ENCODE measurements around the gene RIMKLB. TPM values are rescaled to one million over a fixed set of nuclear protein-coding genes. Genes with fewer than 3 reads are reported as not detected.
"Not testable (repeated sequence)": the region's sequence is repeated elsewhere in the genome, so short reads cannot be mapped to it uniquely, and the experiment has no call there.

The RIMKLB gene
- total RNA-seq, 4 donors from 2014 or later: 2.0 to 20.8 (median 7.2) TPM

DNA sequence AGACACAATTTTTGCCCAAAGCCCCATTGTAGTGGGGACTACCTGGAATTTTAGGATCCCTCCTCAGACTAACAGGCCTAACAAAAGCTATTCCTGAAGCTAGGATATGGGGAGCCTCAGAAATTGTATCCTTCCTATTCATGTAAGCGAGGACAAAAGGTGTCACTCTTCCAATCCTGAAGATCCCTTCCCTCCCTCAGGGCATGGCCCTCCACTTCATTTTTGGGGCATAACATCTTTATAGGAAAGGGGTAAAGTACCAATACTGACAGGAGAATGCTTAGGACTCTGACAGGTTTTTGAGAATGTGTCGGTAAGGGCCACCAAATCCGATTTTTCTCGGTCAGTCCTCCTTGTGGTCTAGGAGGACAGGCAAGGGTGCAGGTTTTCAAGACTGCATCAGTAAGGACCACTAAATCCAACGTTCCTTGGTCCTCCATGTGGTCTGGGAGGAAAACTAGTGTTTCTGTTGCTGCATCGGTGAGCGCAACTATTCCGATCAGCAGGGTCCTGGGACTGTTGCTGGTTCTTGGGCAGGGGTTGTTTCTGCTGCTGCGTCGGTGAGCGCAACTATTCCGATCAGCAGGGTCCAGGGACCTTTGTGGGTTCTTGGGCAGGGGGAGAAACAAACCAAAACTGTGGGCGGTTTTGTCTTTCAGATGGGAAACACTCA lies 91.7 kb downstream of the RIMKLB start:
- H3K27me3 ChIP-seq; intact Hi-C loops (cut with DNase I; ENCODE audit: low total_unique reads); H3K4me1 ChIP-seq; H3K36me3 ChIP-seq; DNase-seq; in situ Hi-C loops (cut with MboI; ENCODE audit: low pct_ligation_motif_present in 1 of 4, low pct_unique_long_range_greater_than_20kb in 1 of 4, low sequenced_read_pairs in 3 of 4); H3K27ac ChIP-seq; H3K9me3 ChIP-seq; H3K4me3 ChIP-seq: not testable (repeated sequence)
- 63 to 81% methylated on average over 2 to 13 of the region's 13 CpGs for WGBS, 2 donors (ENCODE audit: low coverage in 1 of 2)

GRCh38 chr12:8793226-8793625 lies 95.4 kb downstream of the RIMKLB start:
- H3K4me3 ChIP-seq; H3K4me1 ChIP-seq; intact Hi-C loops (cut with DNase I; ENCODE audit: low total_unique reads); H3K36me3 ChIP-seq; H3K9me3 ChIP-seq; in situ Hi-C loops (cut with MboI; ENCODE audit: low pct_ligation_motif_present in 1 of 4, low pct_unique_long_range_greater_than_20kb in 1 of 4, low sequenced_read_pairs in 3 of 4); DNase-seq; H3K27ac ChIP-seq; H3K27me3 ChIP-seq: not testable (repeated sequence)
- WGBS, 2 donors (ENCODE audit: low coverage in 1 of 2): 89% methylated on average over 4 of the region's 4 CpGs; no CpG with 5 or more reads in 1 of the 2 donors

DNA sequence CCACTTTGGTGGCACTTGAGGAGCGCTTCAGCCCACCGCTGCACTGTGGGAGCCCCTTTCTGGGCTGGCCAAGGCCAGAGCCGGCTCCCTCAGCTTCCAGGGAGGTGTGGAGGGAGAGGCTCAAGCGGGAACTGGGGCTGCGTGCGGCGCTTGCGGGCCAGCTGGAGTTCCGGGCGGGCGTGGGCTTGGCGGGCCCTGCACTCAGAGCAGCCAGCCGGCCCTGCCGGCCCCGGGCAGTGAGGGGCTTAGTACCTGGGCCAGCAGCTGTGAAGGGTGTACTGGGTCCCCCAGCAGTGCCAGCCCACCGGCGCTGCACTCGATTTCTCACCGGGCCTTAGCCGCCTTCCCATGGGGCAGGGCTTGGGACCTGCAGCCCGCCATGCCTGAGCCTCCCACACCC lies 96.8 kb downstream of the RIMKLB start:
- 96% methylated on average over 20 of the region's 21 CpGs; no CpG with 5 or more reads in 1 of the 2 donors for WGBS, 2 donors (ENCODE audit: low coverage in 1 of 2)
- intact Hi-C loops (cut with DNase I; ENCODE audit: low total_unique reads); H3K4me1 ChIP-seq; H3K36me3 ChIP-seq; in situ Hi-C loops (cut with MboI; ENCODE audit: low pct_ligation_motif_present in 1 of 4, low pct_unique_long_range_greater_than_20kb in 1 of 4, low sequenced_read_pairs in 3 of 4); H3K9me3 ChIP-seq; H3K27me3 ChIP-seq; DNase-seq; H3K27ac ChIP-seq; H3K4me3 ChIP-seq: not testable (repeated sequence)

- WGBS, 2 donors (ENCODE audit: low coverage in 1 of 2): 67 to 70% methylated on average over 2 to 5 of the region's 5 CpGs
- no peaks in the 10 kb centered on the region for H3K36me3 ChIP-seq
- H3K4me1 ChIP-seq: no peaks in the 10 kb centered on the region
- TF ChIP-seq EP300 (IDR thresholded peaks at IDR 0.05; ENCODE audit: low read depth) (no peak), POLR2A (IDR thresholded peaks at IDR 0.05) (no peak), POLR2AphosphoS5 (IDR thresholded peaks at IDR 0.05) (no peak)
- TF ChIP-seq, protein P1, sequence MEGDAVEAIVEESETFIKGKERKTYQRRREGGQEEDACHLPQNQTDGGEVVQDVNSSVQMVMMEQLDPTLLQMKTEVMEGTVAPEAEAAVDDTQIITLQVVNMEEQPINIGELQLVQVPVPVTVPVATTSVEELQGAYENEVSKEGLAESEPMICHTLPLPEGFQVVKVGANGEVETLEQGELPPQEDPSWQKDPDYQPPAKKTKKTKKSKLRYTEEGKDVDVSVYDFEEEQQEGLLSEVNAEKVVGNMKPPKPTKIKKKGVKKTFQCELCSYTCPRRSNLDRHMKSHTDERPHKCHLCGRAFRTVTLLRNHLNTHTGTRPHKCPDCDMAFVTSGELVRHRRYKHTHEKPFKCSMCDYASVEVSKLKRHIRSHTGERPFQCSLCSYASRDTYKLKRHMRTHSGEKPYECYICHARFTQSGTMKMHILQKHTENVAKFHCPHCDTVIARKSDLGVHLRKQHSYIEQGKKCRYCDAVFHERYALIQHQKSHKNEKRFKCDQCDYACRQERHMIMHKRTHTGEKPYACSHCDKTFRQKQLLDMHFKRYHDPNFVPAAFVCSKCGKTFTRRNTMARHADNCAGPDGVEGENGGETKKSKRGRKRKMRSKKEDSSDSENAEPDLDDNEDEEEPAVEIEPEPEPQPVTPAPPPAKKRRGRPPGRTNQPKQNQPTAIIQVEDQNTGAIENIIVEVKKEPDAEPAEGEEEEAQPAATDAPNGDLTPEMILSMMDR (IDR thresholded peaks at IDR 0.05): no peak
- intact Hi-C loops (cut with DNase I; ENCODE audit: low total_unique reads) (no loop called here), in situ Hi-C loops (cut with MboI; ENCODE audit: low pct_ligation_motif_present in 1 of 4, low pct_unique_long_range_greater_than_20kb in 1 of 4, low sequenced_read_pairs in 3 of 4) (no loop called here)
- no peak overlapping the region for H3K27ac ChIP-seq
- no peaks in the 10 kb centered on the region for H3K9me3 ChIP-seq
- no peaks in the 10 kb centered on the region for H3K27me3 ChIP-seq
- no peak overlapping the region for H3K4me3 ChIP-seq
- DNase-seq: no peak
Observed at GRCh38 chr12:8796831-8797626, 99.2 kb downstream of the RIMKLB start.

DNA sequence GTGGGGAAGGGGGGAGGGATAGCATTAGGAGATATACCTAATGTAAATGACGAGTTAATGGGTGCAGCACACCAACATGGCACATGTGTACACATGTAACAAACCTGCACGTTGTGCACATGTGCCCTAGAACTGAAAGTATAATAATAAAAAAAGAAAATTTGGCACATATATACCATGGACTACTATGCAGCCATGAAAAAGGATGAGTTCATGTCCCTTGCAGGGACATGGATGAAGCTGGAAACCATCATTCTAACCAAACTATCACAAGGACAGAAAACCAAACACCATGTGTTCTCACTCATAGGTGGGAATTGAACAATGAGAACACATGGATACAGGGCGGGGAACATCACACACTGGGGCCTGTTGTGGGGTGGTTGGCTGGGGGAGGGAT lies 103.4 kb downstream of the RIMKLB start:
- in situ Hi-C loops (cut with MboI; ENCODE audit: low pct_ligation_motif_present in 1 of 4, low pct_unique_long_range_greater_than_20kb in 1 of 4, low sequenced_read_pairs in 3 of 4); H3K27ac ChIP-seq; intact Hi-C loops (cut with DNase I; ENCODE audit: low total_unique reads); H3K4me3 ChIP-seq; H3K9me3 ChIP-seq; DNase-seq; H3K27me3 ChIP-seq; H3K4me1 ChIP-seq; H3K36me3 ChIP-seq: not testable (repeated sequence)
- WGBS, 2 donors (ENCODE audit: low coverage in 1 of 2): 69 to 87% methylated on average over 2 to 3 of the region's 3 CpGs

- WGBS, 2 donors (ENCODE audit: low coverage in 1 of 2): 52 to 90% methylated on average over 2 to 3 of the region's 3 CpGs
- H3K36me3 ChIP-seq; H3K27me3 ChIP-seq; intact Hi-C loops (cut with DNase I; ENCODE audit: low total_unique reads); H3K4me1 ChIP-seq; DNase-seq; H3K9me3 ChIP-seq; H3K4me3 ChIP-seq; in situ Hi-C loops (cut with MboI; ENCODE audit: low pct_ligation_motif_present in 1 of 4, low pct_unique_long_range_greater_than_20kb in 1 of 4, low sequenced_read_pairs in 3 of 4); H3K27ac ChIP-seq: not testable (repeated sequence)
Observed at GRCh38 chr12:8804833-8805232, 107.0 kb downstream of the RIMKLB start.

DNA sequence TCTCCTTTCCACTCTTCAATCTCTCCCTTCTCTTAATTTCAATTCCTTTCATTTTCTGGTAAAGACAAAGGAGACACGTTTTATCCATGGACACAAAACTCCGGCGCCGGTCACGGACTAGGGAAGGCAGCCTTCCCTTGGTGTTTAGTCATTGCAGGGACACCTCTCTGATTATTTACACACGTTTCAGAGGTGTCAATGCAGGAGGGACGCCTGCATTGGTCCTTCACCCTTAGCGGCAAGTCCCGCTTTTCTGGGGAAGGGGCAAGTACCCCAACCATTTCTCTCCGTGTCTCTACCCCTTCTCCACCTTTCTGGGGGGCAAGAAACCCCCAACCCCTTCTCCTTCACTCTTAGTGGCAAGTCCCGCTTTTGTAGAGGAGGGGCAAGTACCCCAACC lies 107.7 kb downstream of the RIMKLB start:
- H3K4me3 ChIP-seq; intact Hi-C loops (cut with DNase I; ENCODE audit: low total_unique reads); H3K27me3 ChIP-seq; H3K9me3 ChIP-seq; H3K4me1 ChIP-seq; DNase-seq; H3K36me3 ChIP-seq; H3K27ac ChIP-seq; in situ Hi-C loops (cut with MboI; ENCODE audit: low pct_ligation_motif_present in 1 of 4, low pct_unique_long_range_greater_than_20kb in 1 of 4, low sequenced_read_pairs in 3 of 4): not testable (repeated sequence)
- WGBS, 2 donors (ENCODE audit: low coverage in 1 of 2): 82 to 85% methylated on average over 9 to 11 of the region's 11 CpGs

- in situ Hi-C loops (cut with MboI; ENCODE audit: low pct_ligation_motif_present in 1 of 4, low pct_unique_long_range_greater_than_20kb in 1 of 4, low sequenced_read_pairs in 3 of 4): not testable (repeated sequence)
Observed at GRCh38 chr12:8807084-8807483, 109.3 kb downstream of the RIMKLB start.

DNA sequence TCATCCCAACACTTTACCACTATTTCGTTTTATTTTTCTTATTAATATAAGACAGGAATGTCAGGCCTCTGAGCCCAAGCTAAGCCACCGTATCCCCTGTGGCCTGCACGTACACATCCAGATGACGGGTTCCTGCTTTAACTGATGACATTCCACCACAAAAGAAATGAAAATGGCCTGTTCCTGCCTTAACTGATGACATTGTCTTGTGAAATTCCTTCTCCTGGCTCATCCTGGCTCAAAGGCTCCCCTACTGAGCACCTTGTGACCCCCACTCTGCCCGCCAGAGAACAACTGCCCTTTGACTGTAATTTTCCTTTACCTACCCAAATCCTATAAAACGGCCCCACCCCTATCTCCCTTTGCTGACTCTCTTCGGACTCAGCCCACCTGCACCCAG lies 112.3 kb downstream of the RIMKLB start:
- intact Hi-C loops (cut with DNase I; ENCODE audit: low total_unique reads); H3K4me1 ChIP-seq; H3K36me3 ChIP-seq; H3K27ac ChIP-seq; in situ Hi-C loops (cut with MboI; ENCODE audit: low pct_ligation_motif_present in 1 of 4, low pct_unique_long_range_greater_than_20kb in 1 of 4, low sequenced_read_pairs in 3 of 4); DNase-seq; H3K4me3 ChIP-seq; H3K27me3 ChIP-seq; H3K9me3 ChIP-seq: not testable (repeated sequence)
- 74 to 79% methylated on average over 7 of the region's 7 CpGs for WGBS, 2 donors (ENCODE audit: low coverage in 1 of 2)

More at GRCh38 chr12:8807084-8807483, 109.3 kb downstream of the RIMKLB start:
- 94 to 100% methylated on average over 2 to 11 of the region's 11 CpGs for WGBS, 2 donors (ENCODE audit: low coverage in 1 of 2)
- H3K27ac ChIP-seq; H3K27me3 ChIP-seq; H3K36me3 ChIP-seq; H3K9me3 ChIP-seq; H3K4me3 ChIP-seq; intact Hi-C loops (cut with DNase I; ENCODE audit: low total_unique reads); DNase-seq; H3K4me1 ChIP-seq: not testable (repeated sequence)

Measured in transverse colon (tissue), 4 donors.